Measurements from ENCODE around the gene TRIB2. TPM values are rescaled to one million over a fixed set of nuclear protein-coding genes. Genes with fewer than 3 reads are reported as not detected.

TRIB2 gene
- total and polyA plus RNA-seq, 2 of the 13 experiments (the other 11 are each of a cell fraction or from before 2014, with no cell fraction given) = 1.1 to 2.3 TPM

Small RNA genes lying within 50 kb of the gene (microRNA-seq; reads per million reads assigned to microRNA genes)
- not detected for gene MIR3125

Small RNA genes lying within 50 kb of the gene (small RNA-seq; reads per million reads assigned to genes)
- 0 reads per million in 3 experiments for gene MIR3125 (ENCODE audit: insufficient read depth in 2 of 3, insufficient read length in 3 of 3, low read depth in 2 of 3, low replicate concordance in 1 of 3)
